Spinal cord (tissue), 10 donors: ENCODE data around the gene FBRSL1. TPM values are rescaled to one million over a fixed set of nuclear protein-coding genes. Genes with fewer than 3 reads are reported as not detected.

Experiments used
- DNase-seq, 6 donors: peaks; one replicate each; pipeline versions ENCODE4 v3.0.0 to v3.0.0-alpha.2; 2013 to 2015; ENCODE audit warnings: low spot score in 6 of 6, low read depth in 4 of 6
- H3K27ac ChIP-seq: one replicate; pipeline ENCODE4 v1.5.1; 2013; ENCODE audit warnings: low read depth, low read length, control low read depth
- H3K27me3 ChIP-seq: one replicate; pipeline ENCODE4 v1.6.1; 2013; ENCODE audit warnings: low read length; ENCODE audit not compliant: control insufficient read depth, insufficient read depth
- H3K36me3 ChIP-seq: one replicate; pipeline ENCODE4 v1.6.1; 2013; ENCODE audit warnings: low read length; ENCODE audit not compliant: control insufficient read depth, insufficient read depth
- H3K4me1 ChIP-seq: one replicate; pipeline ENCODE4 v1.6.1; 2013; ENCODE audit warnings: low read length; ENCODE audit not compliant: control insufficient read depth, insufficient read depth
- H3K4me3 ChIP-seq: one replicate; pipeline ENCODE4 v1.5.1; 2013; ENCODE audit warnings: low read depth, low read length, control low read depth
- H3K9me3 ChIP-seq: one replicate; pipeline ENCODE4 v1.6.1; 2013; ENCODE audit warnings: low read length; ENCODE audit not compliant: control insufficient read depth, insufficient read depth
- WGBS: methylation state at CpG from one replicate; pipeline ENCODE4 v1.1.5; 2013; ENCODE audit warnings: missing lambda C conversion rate; ENCODE audit not compliant: insufficient coverage; 5-methylcytosine and 5-hydroxymethylcytosine counted together
- polyA plus RNA-seq, 2 donors: library from polyadenylated mRNA; unstranded; fragments of 120-200 nt; gene quantifications; one replicate each; pipeline ENCODE4 v1.2.1, GENCODE V29; 2013; ENCODE audit not compliant: insufficient read length in 2 of 2
- total RNA-seq, 2 donors: library from RNA; depleted of rRNA in 1 of 2; stranded (reverse); fragments of 120-200 nt in 1 of 2; fragments of >200 nt in 1 of 2; gene quantifications; one replicate each; pipeline versions ENCODE4 v1.2.3 to v1.2.4, GENCODE V29; 2013 to 2014
- donor health status: healthy.

The FBRSL1 gene
- total and polyA plus RNA-seq, 4 donors, result 4.1 to 106 (median 54.0) TPM

DNA sequence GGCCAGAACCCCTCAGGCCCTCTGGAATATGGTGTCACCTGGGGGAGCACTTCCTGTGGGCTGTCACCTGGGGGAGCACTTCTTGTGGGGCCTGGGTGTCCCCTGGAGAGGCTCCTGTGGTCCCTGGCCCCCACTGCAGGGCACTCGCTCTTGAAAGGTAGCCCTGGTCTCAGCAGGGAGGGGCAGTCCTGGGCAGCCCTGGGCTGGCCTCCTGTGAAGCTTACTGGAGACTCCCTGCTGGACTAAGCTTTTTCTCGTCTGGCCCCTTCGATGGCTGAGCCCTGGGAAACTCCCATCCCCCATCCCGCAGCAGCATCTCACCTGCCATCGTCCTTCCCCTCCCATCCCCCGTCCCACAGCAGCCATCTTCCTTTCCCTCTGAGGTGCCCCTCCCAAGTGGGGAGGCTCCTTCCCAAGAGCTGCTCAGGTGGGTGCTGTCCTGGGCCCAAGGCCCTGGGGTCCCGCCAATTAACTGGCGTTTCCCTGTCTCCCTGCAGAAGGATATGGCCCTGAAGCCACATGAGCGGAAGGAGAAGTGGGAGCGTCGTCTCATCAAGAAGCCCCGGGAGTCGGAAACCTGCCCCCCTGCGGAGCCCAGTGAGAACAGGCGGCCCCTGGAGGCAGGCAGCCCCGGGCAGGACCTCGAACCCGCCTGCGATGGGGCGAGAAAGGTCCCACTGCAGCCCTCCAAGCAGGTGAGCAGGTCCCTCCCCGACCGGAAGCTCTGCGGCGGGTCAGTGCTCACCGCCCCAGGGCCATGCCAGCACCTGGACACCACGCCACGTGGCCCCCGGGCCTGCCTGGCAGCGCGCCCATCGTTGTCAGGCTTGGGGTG, 17.9 kb downstream of the FBRSL1 start:
- H3K4me3 ChIP-seq, result no peak overlapping the region
- 89% methylated on average over 31 of the region's 31 CpGs for WGBS

GRCh38 chr12:132508491-132508740, 18.5 kb downstream of the FBRSL1 start:
- Histone ChIP-seq H3K9me3 (no peaks in the 10 kb centered on the region), H3K27me3 (no peaks in the 10 kb centered on the region), H3K36me3 (peaks cover 84% of the 10 kb centered on the region), H3K4me1 (peaks cover 69% of the 10 kb centered on the region), H3K4me3 (no peak overlapping the region), H3K27ac (no peak overlapping the region)
- WGBS, result 94% methylated on average over 16 of the region's 16 CpGs
- no peak for DNase-seq

More for the DNA sequence above, 17.9 kb downstream of the FBRSL1 start:
- peaks cover 69% of the 10 kb centered on the region for H3K4me1 ChIP-seq
- DNase-seq, result no peak
- H3K27me3 ChIP-seq, result no peaks in the 10 kb centered on the region
- H3K9me3 ChIP-seq, result no peaks in the 10 kb centered on the region
- H3K36me3 ChIP-seq, result peaks cover 84% of the 10 kb centered on the region
- H3K27ac ChIP-seq, result no peak overlapping the region

GRCh38 chr12:132508860-132509732, 19.1 kb downstream of the FBRSL1 start:
- H3K27ac ChIP-seq, result no peak overlapping the region

GRCh38 chr12:132510111-132510724, 20.3 kb downstream of the FBRSL1 start:
- Histone ChIP-seq H3K4me3 (no peak overlapping the region), H3K36me3 (peaks cover 85% of the 10 kb centered on the region), H3K9me3 (no peaks in the 10 kb centered on the region), H3K27ac (no peak overlapping the region), H3K4me1 (peaks cover 64% of the 10 kb centered on the region), H3K27me3 (no peaks in the 10 kb centered on the region)
- WGBS, result 89% methylated on average over 32 of the region's 33 CpGs
- no peak for DNase-seq

More at GRCh38 chr12:132508860-132509732, 19.1 kb downstream of the FBRSL1 start:
- WGBS, result 94% methylated on average over 51 of the region's 53 CpGs
- Histone ChIP-seq H3K36me3 (peaks cover 86% of the 10 kb centered on the region), H3K4me1 (peaks cover 69% of the 10 kb centered on the region), H3K27me3 (no peaks in the 10 kb centered on the region), H3K4me3 (no peak overlapping the region), H3K9me3 (no peaks in the 10 kb centered on the region)
- DNase-seq, result no peak

DNA sequence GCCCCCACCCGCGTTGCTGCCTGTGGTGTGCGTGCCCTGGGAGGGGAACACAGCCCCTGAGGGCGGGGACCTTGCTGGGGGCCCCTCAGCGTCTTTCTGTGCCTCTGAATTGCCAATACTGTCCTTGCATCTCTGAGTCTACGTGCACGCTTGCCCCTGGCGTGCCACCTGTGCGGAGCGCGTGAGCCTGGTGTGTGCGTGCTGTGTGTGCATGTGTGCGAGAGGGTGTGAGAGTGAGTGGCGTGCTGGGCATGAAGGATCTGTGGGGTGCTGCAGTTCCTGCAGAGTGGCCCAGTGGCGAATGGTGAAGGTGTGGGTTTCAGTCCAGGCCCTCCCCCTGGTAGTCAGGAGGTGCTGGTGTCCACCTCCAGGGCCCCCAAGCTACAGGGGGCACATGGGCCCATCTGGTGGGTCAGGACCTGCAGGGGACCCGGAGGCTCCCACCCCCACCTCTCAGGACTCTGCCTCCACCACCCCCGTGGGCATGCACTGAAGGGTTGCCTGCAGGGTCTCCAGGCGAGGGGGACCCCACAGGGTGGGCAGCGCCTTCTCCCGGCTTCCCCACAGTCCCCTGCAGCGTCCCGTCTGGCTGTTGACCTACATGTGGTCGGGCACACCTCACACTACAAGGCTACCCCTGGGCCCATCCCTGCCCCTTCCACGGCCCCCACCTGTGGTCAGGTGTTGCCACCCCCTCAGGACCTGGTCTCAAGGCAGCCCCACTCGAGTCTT, 21.0 kb downstream of the FBRSL1 start:
- Histone ChIP-seq H3K36me3 (peaks cover 79% of the 10 kb centered on the region), H3K4me3 (no peak overlapping the region), H3K9me3 (no peaks in the 10 kb centered on the region), H3K27ac (no peak overlapping the region), H3K4me1 (peaks cover 57% of the 10 kb centered on the region), H3K27me3 (no peaks in the 10 kb centered on the region)
- no peak for DNase-seq
- 91% methylated on average over 22 of the region's 25 CpGs for WGBS

DNA sequence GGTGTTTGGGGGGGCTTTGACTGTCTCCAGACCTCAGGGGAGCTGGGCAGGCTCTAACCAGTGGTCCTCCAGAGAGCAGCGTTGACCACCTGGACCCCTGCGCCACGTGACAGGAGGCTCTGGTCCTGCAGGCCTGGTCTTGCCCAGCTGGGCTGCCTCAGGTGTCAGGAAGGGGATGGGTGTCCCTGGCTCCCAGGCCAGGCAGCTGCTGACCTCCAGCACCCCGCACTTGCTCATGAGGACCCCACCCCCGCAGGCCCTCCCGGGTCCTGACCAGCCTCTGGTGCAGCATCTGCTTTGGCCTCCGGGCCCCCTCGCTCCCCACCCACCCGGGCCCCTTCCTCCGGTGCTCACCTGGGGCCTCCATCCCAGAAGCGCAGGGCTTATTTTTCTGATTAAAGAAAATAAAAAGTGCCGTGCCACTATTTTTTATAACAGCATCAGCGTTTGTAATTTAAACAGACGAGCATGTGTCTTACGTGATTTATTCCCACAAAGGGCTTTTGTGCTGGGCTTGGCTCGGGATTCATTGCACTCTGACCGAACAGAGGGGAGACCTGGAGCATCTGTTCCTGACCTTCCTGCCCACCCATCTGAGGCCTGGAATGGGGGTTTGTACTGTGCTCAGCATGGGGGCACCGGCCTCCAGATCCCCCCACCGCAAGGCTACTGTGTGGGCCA, 21.7 kb downstream of the FBRSL1 start:
- Histone ChIP-seq H3K4me1 (peaks cover 49% of the 10 kb centered on the region), H3K27me3 (no peaks in the 10 kb centered on the region), H3K27ac (no peak overlapping the region), H3K4me3 (no peak overlapping the region), H3K36me3 (peaks cover 78% of the 10 kb centered on the region), H3K9me3 (no peaks in the 10 kb centered on the region)
- no peak for DNase-seq
- WGBS, result 64% methylated on average over 10 of the region's 19 CpGs

GRCh38 chr12:132512197-132513069, 22.5 kb downstream of the FBRSL1 start:
- H3K4me1 ChIP-seq, result peaks cover 42% of the 10 kb centered on the region
- peaks cover 77% of the 10 kb centered on the region for H3K36me3 ChIP-seq
- 77% methylated on average over 24 of the region's 28 CpGs for WGBS
- no peak overlapping the region for H3K27ac ChIP-seq
- H3K9me3 ChIP-seq, result no peaks in the 10 kb centered on the region
- H3K4me3 ChIP-seq, result no peak overlapping the region
- DNase-seq, result no peak
- no peaks in the 10 kb centered on the region for H3K27me3 ChIP-seq

DNA sequence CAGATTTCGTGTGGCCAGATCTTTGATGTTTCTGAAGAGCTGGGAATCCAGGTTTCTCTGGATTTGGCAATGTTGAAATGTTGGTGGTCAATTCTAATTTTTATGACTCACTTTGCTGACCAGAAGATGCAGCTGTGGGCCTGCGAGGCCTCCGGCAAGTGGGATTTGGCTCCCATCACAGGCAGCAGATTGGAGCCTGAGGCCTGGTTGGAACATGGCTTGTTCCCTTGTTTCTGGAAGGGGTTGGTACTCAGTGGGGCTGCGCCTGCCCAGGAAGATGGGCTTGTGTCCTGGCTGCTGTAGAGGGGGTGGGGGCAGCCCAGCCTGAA, 23.1 kb downstream of the FBRSL1 start:
- H3K4me1 ChIP-seq, result peaks cover 39% of the 10 kb centered on the region
- no peak for DNase-seq

More for the DNA sequence above, 23.1 kb downstream of the FBRSL1 start:
- H3K9me3 ChIP-seq, result no peaks in the 10 kb centered on the region
- H3K4me3 ChIP-seq, result no peak overlapping the region
- H3K36me3 ChIP-seq, result peaks cover 78% of the 10 kb centered on the region
- H3K27ac ChIP-seq, result no peak overlapping the region
- WGBS, result 88% methylated on average over 4 of the region's 4 CpGs
- H3K27me3 ChIP-seq, result no peaks in the 10 kb centered on the region
